RWPE1 (cell line): Measurements from ENCODE around the gene SLC1A1.

ENCODE experiments used
- CTCF ChIA-PET: fragments of 350-600 bp; sonication (Branson Sonifier 250); formaldehyde crosslinking; extraction: SDS; loops from one replicate; lab custom pipeline; 2021; lab: Yijun Ruan, JAX
- POLR2A ChIA-PET: fragments of 400-600 bp; formaldehyde crosslinking; extraction: SDS; loops from one replicate; lab custom pipeline; 2020; ENCODE audit warnings: antibody characterized with exemption; ENCODE audit not compliant: low non-redundant PET; lab: Yijun Ruan, JAX
- DNase-seq: peaks from one replicate; pipeline ENCODE4 v3.0.0; 2012; ENCODE audit warnings: low spot score
- H3K27ac ChIP-seq: fragments of 450-650 bp; 2 replicates; pipeline ENCODE4 v1.5.1; 2017
- TF ChIP-seq, protein P1 (sequence below): fragments of 450-650 bp; conservative IDR thresholded peaks from 2 replicates; pipeline ENCODE4 v1.5.1; 2017; ENCODE audit warnings: low read depth, mild to moderate bottlenecking

SLC1A1 gene

DNA sequence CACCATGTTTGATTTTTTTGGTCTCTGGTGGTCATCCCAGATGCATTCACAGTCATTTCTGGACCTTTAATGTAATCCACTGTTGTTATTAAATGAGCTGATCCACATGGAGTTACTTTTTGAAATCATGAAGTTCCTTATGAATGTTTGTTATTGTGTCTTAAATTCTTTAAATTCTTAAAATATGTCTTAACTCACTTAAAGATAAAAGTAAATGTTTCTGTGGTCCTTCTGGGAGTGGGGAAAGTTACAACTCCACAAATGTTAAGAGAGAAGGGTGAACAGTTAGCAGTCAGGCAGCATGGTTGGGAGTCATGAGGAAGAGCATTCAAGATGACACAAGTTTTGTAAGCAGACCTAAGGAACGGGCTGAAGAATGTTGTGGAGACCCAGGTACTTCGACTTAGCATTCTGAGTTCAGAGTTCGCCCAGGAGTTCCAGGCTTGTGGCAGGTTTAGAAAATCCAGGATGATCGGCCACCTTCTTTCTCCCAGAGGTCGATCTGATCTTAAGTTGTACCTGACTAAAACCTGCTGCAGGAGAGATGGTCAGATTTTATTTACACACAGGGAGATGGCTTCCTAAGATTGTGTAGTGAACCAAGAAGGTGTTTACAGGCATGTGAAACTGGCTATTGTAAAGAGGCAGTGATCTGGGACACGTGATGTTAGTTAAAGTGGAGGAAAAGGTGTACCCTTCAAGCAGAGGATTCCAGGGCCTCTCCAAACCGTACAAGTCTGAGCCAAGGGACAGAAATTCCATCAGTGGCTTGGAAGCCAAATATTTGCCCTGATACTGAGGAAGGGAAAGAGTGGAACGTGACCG is 17.2 kb downstream of the SLC1A1 start:
- H3K27ac ChIP-seq: no peak overlapping the region
- TF ChIP-seq, protein P1, sequence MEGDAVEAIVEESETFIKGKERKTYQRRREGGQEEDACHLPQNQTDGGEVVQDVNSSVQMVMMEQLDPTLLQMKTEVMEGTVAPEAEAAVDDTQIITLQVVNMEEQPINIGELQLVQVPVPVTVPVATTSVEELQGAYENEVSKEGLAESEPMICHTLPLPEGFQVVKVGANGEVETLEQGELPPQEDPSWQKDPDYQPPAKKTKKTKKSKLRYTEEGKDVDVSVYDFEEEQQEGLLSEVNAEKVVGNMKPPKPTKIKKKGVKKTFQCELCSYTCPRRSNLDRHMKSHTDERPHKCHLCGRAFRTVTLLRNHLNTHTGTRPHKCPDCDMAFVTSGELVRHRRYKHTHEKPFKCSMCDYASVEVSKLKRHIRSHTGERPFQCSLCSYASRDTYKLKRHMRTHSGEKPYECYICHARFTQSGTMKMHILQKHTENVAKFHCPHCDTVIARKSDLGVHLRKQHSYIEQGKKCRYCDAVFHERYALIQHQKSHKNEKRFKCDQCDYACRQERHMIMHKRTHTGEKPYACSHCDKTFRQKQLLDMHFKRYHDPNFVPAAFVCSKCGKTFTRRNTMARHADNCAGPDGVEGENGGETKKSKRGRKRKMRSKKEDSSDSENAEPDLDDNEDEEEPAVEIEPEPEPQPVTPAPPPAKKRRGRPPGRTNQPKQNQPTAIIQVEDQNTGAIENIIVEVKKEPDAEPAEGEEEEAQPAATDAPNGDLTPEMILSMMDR: no peak
- ChIA-PET CTCF (no interaction called here), POLR2A (no interaction called here)
- DNase-seq: no peak

DNA sequence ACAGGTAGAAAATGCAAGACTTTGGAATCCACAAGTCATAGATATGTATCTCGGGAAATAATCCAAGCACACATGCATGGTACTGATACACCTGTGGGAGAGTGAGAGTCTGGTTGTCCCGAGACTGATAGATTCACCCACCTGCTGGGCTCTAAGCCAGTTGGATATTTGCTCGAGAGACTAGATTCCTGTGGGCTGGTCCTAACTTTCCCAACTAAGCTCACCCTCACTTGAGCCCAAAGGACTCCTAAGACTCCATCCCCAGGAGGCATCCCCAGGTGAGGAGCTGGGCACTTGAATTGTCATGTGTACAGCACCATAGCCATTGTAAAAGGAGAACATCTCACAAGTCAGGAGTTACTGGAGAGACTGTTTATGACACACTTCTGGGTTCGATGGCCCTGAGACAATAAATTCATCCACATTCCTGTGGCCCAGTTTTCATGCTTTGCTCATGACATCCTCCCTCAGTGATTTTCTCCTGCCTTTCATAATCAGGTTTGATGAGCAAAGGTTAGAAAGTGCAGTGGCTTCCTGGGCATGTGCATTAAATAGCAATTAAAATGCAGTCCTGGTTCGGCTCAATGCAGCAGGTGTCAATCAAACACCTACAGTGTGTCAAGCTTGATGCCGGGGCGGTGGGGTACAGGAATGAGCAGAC is 18.1 kb downstream of the SLC1A1 start:
- TF ChIP-seq, protein P1: no peak
- ChIA-PET POLR2A (no interaction called here), CTCF (no interaction called here)
- DNase-seq: no peak
- no peak overlapping the region for H3K27ac ChIP-seq

DNA sequence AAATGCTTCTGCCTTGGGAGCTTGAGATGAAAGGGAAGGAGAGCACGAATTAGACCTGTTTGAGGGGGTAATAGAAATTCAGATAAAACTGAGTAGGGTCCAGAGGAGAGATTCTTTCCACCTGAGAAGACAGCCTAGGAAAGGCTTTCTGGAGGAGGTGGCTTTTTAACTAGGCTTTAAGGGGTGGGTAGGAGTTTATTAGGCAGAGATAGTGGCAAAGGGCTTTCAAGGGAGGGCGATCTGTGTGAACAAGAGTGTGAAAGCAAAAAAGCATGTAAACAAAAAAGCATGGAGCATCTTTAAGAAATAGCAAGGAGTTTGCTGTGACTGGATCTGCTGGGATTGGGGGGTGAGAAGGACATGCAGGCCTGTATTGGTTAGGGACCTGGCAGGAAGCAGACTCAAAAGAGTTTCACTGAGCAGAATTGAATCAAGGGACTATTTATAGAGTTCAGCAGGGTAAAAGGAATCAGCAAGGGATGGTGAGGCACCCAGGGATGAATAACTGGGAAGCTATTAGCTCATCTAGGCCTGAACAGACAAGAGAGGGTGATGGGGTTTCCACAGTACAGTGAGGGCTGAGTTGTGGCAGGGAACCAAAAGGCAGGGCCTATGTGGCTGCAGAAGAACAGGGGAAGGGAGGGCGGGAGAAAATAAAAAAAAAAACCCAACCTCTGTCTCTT is 18.8 kb downstream of the SLC1A1 start:
- ChIA-PET POLR2A (no interaction called here), CTCF (no interaction called here)
- TF ChIP-seq, protein P1: no peak
- H3K27ac ChIP-seq: no peak overlapping the region
- DNase-seq: no peak

DNA sequence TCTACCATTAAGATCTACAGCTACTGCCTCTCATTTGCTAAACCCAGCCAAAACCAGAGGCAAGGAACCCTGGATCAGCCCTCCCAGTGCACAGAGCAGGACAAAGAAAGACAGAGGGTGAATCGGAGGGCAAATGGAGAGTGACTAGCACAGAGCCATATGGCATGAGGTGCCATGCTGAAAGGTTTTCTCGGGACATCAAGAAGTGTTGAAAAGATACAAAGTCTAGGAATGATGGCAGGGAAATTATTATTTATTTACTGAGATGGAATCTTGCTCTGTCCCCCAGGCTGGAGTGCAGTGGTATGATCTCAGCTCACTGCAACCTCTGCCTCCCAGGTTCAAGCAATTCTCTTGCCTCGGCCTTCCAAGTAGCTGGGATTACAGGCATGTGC is 19.3 kb downstream of the SLC1A1 start:
- H3K27ac ChIP-seq: no peak overlapping the region
- TF ChIP-seq, protein P1: no peak
- ChIA-PET CTCF (no interaction called here), POLR2A (no interaction called here)
- no peak for DNase-seq

DNA sequence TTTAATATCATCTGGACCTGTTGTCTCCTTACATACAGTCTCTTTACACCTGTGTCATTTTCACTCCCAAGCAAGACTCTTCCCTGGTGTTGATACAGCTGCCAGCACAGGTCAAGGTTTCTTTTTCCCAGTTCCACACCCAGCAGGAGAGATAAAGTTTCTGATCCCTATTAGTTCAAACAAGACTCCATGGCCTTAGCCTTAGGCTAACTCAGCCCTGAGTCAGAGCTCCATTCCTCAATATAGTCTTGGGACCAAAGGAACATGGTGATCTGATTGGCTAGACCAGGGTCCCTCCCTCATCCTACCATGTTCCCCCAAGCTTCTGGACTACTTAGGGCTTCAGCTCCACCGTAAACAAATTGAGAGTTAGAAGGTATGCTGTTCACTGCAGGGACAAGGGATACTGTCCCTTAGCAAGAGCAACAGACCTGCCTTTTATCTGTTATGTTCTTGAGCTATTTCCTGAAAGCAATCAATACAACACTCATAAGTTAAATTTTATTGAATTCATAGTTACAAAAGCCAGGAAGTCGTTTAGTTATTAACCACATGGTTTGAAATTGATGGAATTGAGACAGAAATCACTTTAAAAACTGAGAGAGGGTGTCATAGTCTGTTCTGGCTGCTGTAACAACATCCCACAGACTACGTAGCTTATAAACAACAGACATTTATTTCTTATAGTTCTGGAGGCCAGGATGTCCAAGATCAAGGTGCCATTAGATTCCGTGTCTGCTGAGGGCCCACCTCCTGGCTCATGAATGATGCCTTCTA is 20.5 kb downstream of the SLC1A1 start:
- DNase-seq: no peak
- ChIA-PET CTCF (no interaction called here), POLR2A (no interaction called here)
- no peak overlapping the region for H3K27ac ChIP-seq
- TF ChIP-seq, protein P1: no peak
